ENCODE results near the gene VDR.

DNA sequence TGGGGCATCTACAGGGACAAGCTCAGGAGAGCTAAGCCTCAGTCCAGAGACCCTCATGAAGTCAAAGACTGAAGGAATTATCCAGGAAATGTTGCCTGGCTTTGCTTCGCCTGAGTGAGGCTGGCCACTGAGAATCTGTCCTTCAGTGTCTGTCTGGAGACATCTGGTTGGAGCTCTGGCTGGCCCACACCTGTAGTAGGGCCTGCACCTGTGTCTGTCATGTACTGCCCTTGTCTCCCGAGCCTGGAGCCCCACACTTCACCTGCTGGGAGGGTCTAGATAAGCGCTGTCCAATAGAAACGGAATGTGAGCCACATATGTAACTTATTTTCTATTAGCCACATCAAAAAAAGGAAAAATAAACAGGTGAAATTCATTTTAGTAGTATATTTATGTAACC, 75.2 kb downstream of the VDR start:
- TF ChIP-seq, protein P1, sequence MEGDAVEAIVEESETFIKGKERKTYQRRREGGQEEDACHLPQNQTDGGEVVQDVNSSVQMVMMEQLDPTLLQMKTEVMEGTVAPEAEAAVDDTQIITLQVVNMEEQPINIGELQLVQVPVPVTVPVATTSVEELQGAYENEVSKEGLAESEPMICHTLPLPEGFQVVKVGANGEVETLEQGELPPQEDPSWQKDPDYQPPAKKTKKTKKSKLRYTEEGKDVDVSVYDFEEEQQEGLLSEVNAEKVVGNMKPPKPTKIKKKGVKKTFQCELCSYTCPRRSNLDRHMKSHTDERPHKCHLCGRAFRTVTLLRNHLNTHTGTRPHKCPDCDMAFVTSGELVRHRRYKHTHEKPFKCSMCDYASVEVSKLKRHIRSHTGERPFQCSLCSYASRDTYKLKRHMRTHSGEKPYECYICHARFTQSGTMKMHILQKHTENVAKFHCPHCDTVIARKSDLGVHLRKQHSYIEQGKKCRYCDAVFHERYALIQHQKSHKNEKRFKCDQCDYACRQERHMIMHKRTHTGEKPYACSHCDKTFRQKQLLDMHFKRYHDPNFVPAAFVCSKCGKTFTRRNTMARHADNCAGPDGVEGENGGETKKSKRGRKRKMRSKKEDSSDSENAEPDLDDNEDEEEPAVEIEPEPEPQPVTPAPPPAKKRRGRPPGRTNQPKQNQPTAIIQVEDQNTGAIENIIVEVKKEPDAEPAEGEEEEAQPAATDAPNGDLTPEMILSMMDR (IDR thresholded peaks at IDR 0.05; ENCODE audit: poor library complexity, severe bottlenecking) = no peak
- TF ChIP-seq, protein P2, sequence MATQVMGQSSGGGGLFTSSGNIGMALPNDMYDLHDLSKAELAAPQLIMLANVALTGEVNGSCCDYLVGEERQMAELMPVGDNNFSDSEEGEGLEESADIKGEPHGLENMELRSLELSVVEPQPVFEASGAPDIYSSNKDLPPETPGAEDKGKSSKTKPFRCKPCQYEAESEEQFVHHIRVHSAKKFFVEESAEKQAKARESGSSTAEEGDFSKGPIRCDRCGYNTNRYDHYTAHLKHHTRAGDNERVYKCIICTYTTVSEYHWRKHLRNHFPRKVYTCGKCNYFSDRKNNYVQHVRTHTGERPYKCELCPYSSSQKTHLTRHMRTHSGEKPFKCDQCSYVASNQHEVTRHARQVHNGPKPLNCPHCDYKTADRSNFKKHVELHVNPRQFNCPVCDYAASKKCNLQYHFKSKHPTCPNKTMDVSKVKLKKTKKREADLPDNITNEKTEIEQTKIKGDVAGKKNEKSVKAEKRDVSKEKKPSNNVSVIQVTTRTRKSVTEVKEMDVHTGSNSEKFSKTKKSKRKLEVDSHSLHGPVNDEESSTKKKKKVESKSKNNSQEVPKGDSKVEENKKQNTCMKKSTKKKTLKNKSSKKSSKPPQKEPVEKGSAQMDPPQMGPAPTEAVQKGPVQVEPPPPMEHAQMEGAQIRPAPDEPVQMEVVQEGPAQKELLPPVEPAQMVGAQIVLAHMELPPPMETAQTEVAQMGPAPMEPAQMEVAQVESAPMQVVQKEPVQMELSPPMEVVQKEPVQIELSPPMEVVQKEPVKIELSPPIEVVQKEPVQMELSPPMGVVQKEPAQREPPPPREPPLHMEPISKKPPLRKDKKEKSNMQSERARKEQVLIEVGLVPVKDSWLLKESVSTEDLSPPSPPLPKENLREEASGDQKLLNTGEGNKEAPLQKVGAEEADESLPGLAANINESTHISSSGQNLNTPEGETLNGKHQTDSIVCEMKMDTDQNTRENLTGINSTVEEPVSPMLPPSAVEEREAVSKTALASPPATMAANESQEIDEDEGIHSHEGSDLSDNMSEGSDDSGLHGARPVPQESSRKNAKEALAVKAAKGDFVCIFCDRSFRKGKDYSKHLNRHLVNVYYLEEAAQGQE (IDR thresholded peaks at IDR 0.05; ENCODE audit: borderline replicate concordance) = no peak
- TF ChIP-seq POLR2AphosphoS5 (IDR thresholded peaks at IDR 0.05) (no peak), EZH2 (IDR thresholded peaks at IDR 0.05; ENCODE audit: borderline replicate concordance, insufficient read depth, low read length, poor library complexity, severe bottlenecking) (no peak), TAF1 (IDR thresholded peaks at IDR 0.05; ENCODE audit: low read depth) (no peak), RAD21 (conservative IDR thresholded peaks at IDR 0.05) (no peak), SMC3 (conservative IDR thresholded peaks at IDR 0.05; ENCODE audit: poor library complexity) (no peak)
